Thymus (tissue), 11 donors: Measurements from ENCODE around the gene FYCO1. TPM values are rescaled to one million over a fixed set of nuclear protein-coding genes. Genes with fewer than 3 reads are reported as not detected.

ENCODE experiments used
- DNase-seq, 9 donors: peaks; one replicate each; pipeline ENCODE4 v3.0.0-alpha.2; 2013; ENCODE audit warnings: low spot score in 9 of 9, low read depth in 6 of 9, missing footprints in 1 of 9
- H3K27ac ChIP-seq, 2 donors: one replicate each; pipeline ENCODE4 v1.5.1; 2013; ENCODE audit warnings: control low read depth in 1 of 2, low read depth in 1 of 2, low read length in 1 of 2, mild to moderate bottlenecking in 1 of 2, moderate library complexity in 1 of 2
- H3K27me3 ChIP-seq, 2 donors: one replicate each; pipeline ENCODE4 v1.5.1; 2013; ENCODE audit warnings: low read length in 1 of 2; ENCODE audit not compliant: control insufficient read depth in 2 of 2, insufficient read depth in 1 of 2
- H3K36me3 ChIP-seq, 2 donors: one replicate each; pipeline ENCODE4 v1.5.1; 2013; ENCODE audit warnings: low read length in 1 of 2, mild to moderate bottlenecking in 1 of 2, moderate library complexity in 1 of 2; ENCODE audit not compliant: control insufficient read depth in 2 of 2, insufficient read depth in 2 of 2
- H3K4me1 ChIP-seq, 2 donors: one replicate each; pipeline ENCODE4 v1.5.1; 2013; ENCODE audit warnings: low read length in 2 of 2; ENCODE audit not compliant: control insufficient read depth in 2 of 2, insufficient read depth in 2 of 2
- H3K4me3 ChIP-seq, 2 donors: one replicate each; pipeline ENCODE4 v1.5.1; 2013; ENCODE audit warnings: low read length in 2 of 2, control low read depth in 1 of 2, mild to moderate bottlenecking in 1 of 2
- H3K9me3 ChIP-seq, 2 donors: one replicate each; pipeline ENCODE4 v1.5.1; 2013; ENCODE audit warnings: low read length in 1 of 2, mild to moderate bottlenecking in 1 of 2; ENCODE audit not compliant: control insufficient read depth in 2 of 2, insufficient read depth in 1 of 2
- WGBS: extraction: QIAGEN DNeasy Blood & Tissue Kit; methylation state at CpG from one replicate; pipeline ENCODE4 v1.1.7; 2013; 5-methylcytosine and 5-hydroxymethylcytosine counted together
- polyA plus RNA-seq: library from polyadenylated mRNA; stranded (reverse); fragments of 200-250 nt; gene quantifications from one replicate; pipeline ENCODE4 v1.2.3, GENCODE V29; 2013
- total RNA-seq: library from RNA; stranded (reverse); fragments of 120-200 nt; gene quantifications from one replicate; pipeline ENCODE4 v1.2.4, GENCODE V29; 2013
- donor health status: healthy.

FYCO1 gene
- total and polyA plus RNA-seq, 2 donors = 7.8 to 8.1 TPM

- WGBS = 55% methylated on average over 3 of the region's 3 CpGs
- no peak for DNase-seq
- no peaks in the 10 kb centered on the region for H3K27me3 ChIP-seq
- H3K9me3 ChIP-seq = peaks cover 0 to 4% of the 10 kb centered on the region in 2 donors
- no peak overlapping the region for H3K27ac ChIP-seq
- peaks cover 62 to 76% of the 10 kb centered on the region in 2 donors for H3K36me3 ChIP-seq
- peaks cover 32 to 72% of the 10 kb centered on the region in 2 donors for H3K4me1 ChIP-seq
- H3K4me3 ChIP-seq = no peak overlapping the region
Observed at GRCh38 chr3:45946875-45947274, 48.7 kb downstream of the FYCO1 start.

GRCh38 chr3:45946307-45946706 is 49.3 kb downstream of the FYCO1 start:
- Histone ChIP-seq H3K4me1 (peaks cover 32 to 72% of the 10 kb centered on the region in 2 donors), H3K27ac (no peak overlapping the region)

GRCh38 chr3:45944830-45945620 is 50.6 kb downstream of the FYCO1 start:
- Histone ChIP-seq H3K36me3 (peaks cover 47 to 69% of the 10 kb centered on the region in 2 donors), H3K9me3 (peaks cover 0 to 11% of the 10 kb centered on the region in 2 donors), H3K27me3 (no peaks in the 10 kb centered on the region), H3K27ac (no peak overlapping the region), H3K4me3 (no peak overlapping the region), H3K4me1 (peaks cover 25 to 59% of the 10 kb centered on the region in 2 donors)
- DNase-seq = no peak
- 94% methylated on average over 5 of the region's 5 CpGs for WGBS

More at GRCh38 chr3:45946307-45946706, 49.3 kb downstream of the FYCO1 start:
- no peak for DNase-seq
- no peaks in the 10 kb centered on the region for H3K27me3 ChIP-seq
- H3K4me3 ChIP-seq = no peak overlapping the region
- H3K9me3 ChIP-seq = peaks cover 0 to 4% of the 10 kb centered on the region in 2 donors
- peaks cover 56 to 70% of the 10 kb centered on the region in 2 donors for H3K36me3 ChIP-seq
- 100% methylated on average over 1 of the region's 1 CpG for WGBS

- Histone ChIP-seq H3K27ac (peak within 1 kb of the TSS; percentile 18 to 29), H3K4me1 (peaks cover 21 to 57% of the 10 kb centered on the region in 2 donors), H3K36me3 (peaks cover 30 to 56% of the 10 kb centered on the region in 2 donors), H3K9me3 (peaks cover 0 to 8% of the 10 kb centered on the region in 2 donors), H3K4me3 (no peak within 1 kb of the TSS), H3K27me3 (no peaks in the 10 kb centered on the region)
- DNase-seq = peak in 6 of 9 donors; percentile 49 to 84 (median 58)
- WGBS = 66% methylated on average over 8 of the region's 8 CpGs
Observed at GRCh38 chr3:45943207-45943846, 52.3 kb downstream of the FYCO1 start, which contains the start of gene CXCR6. Gene CXCR6, plus strand, starts transcription at chr3:45943464. Its CDS starts 3,018 bp downstream, at chr3:45946482.

- Histone ChIP-seq H3K27ac (no peak overlapping the region), H3K9me3 (peaks cover 0 to 8% of the 10 kb centered on the region in 2 donors), H3K4me3 (no peak overlapping the region), H3K27me3 (no peaks in the 10 kb centered on the region), H3K4me1 (peaks cover 19 to 68% of the 10 kb centered on the region in 2 donors), H3K36me3 (peaks cover 28 to 57% of the 10 kb centered on the region in 2 donors)
- no peak for DNase-seq
- WGBS = 56% methylated on average over 6 of the region's 6 CpGs
Observed at GRCh38 chr3:45942051-45942825, 53.4 kb downstream of the FYCO1 start.

- Histone ChIP-seq H3K27me3 (no peaks in the 10 kb centered on the region), H3K4me1 (peaks cover 16 to 66% of the 10 kb centered on the region in 2 donors), H3K36me3 (peaks cover 30 to 56% of the 10 kb centered on the region in 2 donors), H3K9me3 (peaks cover 0 to 8% of the 10 kb centered on the region in 2 donors), H3K4me3 (no peak overlapping the region), H3K27ac (no peak overlapping the region)
- WGBS = 99% methylated on average over 6 of the region's 6 CpGs
- no peak for DNase-seq
Observed at GRCh38 chr3:45940781-45941365, 54.8 kb downstream of the FYCO1 start.

GRCh38 chr3:45940004-45940780 is 55.4 kb downstream of the FYCO1 start:
- no peak for DNase-seq
- Histone ChIP-seq H3K27ac (no peak overlapping the region), H3K4me3 (no peak overlapping the region), H3K9me3 (peaks cover 0 to 8% of the 10 kb centered on the region in 2 donors), H3K27me3 (no peaks in the 10 kb centered on the region), H3K4me1 (peaks cover 16 to 61% of the 10 kb centered on the region in 2 donors), H3K36me3 (peaks cover 35 to 57% of the 10 kb centered on the region in 2 donors)
- 95% methylated on average over 7 of the region's 7 CpGs for WGBS

GRCh38 chr3:45939341-45939771 is 56.3 kb downstream of the FYCO1 start:
- Histone ChIP-seq H3K4me3 (no peak overlapping the region), H3K27me3 (no peaks in the 10 kb centered on the region), H3K27ac (no peak overlapping the region), H3K4me1 (peaks cover 16 to 54% of the 10 kb centered on the region in 2 donors), H3K36me3 (peaks cover 40 to 62% of the 10 kb centered on the region in 2 donors), H3K9me3 (peaks cover 1 to 8% of the 10 kb centered on the region in 2 donors)
- DNase-seq = no peak
- 80% methylated on average over 5 of the region's 5 CpGs for WGBS
